ENCODE data around the gene LY6G6C.

Gene LY6G6C

DNA sequence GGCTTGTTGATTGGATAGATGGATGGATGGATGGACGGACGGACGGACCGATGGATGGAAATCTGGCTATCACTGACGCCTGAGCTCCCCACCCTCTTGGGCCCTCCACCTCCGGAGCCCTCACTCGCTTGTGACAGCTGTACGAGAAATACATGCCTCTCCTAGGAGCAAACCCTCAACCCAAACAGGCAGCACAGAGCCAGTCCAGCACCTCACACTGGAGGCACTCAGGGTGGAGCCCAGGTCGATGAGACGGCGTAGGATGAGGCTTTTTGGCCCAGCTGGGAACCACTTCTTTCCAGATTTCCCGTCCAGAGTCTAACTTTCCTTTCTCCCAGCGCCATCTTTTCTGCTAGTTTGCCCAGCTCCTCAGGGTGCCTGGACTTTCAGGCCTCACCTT is 38.0 kb downstream of the LY6G6C start:
- H3K4me1 ChIP-seq (ENCODE audit: control insufficient read depth, low read depth, low read length), result no peaks in the 10 kb centered on the region
- H3K36me3 ChIP-seq (ENCODE audit: control insufficient read depth, insufficient read depth, low read length), result peaks cover 10% of the 10 kb centered on the region
- no peak for DNase-seq
- H3K23ac ChIP-seq (ENCODE audit: low read length), result no peak overlapping the region
- WGBS (ENCODE audit: extremely low coverage, insufficient coverage, low lambda C conversion rate), result no CpG with 5 or more reads among the region's 13 CpGs
- no peak overlapping the region for H4K5ac ChIP-seq (ENCODE audit: low read length)
- no peak overlapping the region for H3K27ac ChIP-seq (ENCODE audit: low read depth, low read length)
- no peak overlapping the region for H3K18ac ChIP-seq (ENCODE audit: low read length)
- H3K56ac ChIP-seq (ENCODE audit: low read length), result peak overlapping the region; percentile 61
- no peak overlapping the region for H3K4me3 ChIP-seq (ENCODE audit: low read length)
- no peaks in the 10 kb centered on the region for H3K79me2 ChIP-seq (ENCODE audit: control insufficient read depth, insufficient read depth, low read length)
- H3K79me1 ChIP-seq (ENCODE audit: low read length), result no peaks in the 10 kb centered on the region
- H3K9ac ChIP-seq (ENCODE audit: low read length), result peak overlapping the region; percentile 47
- no peak overlapping the region for H4K8ac ChIP-seq (ENCODE audit: low read depth, low read length)
- no peak overlapping the region for H3K4me2 ChIP-seq (ENCODE audit: low read length)
- H3K27me3 ChIP-seq (ENCODE audit: insufficient read depth, low read length, poor library complexity), result no peaks in the 10 kb centered on the region
- no peak overlapping the region for H2BK15ac ChIP-seq (replicated peaks; ENCODE audit: low read depth)
- no peak overlapping the region for H2AK5ac ChIP-seq (ENCODE audit: low read length)
- no peak overlapping the region for H3K4ac ChIP-seq (ENCODE audit: low read depth, low read length)
- H2BK120ac ChIP-seq (ENCODE audit: low read depth, low read length), result no peak overlapping the region
- H2BK5ac ChIP-seq (ENCODE audit: low read length), result no peak overlapping the region

DNA sequence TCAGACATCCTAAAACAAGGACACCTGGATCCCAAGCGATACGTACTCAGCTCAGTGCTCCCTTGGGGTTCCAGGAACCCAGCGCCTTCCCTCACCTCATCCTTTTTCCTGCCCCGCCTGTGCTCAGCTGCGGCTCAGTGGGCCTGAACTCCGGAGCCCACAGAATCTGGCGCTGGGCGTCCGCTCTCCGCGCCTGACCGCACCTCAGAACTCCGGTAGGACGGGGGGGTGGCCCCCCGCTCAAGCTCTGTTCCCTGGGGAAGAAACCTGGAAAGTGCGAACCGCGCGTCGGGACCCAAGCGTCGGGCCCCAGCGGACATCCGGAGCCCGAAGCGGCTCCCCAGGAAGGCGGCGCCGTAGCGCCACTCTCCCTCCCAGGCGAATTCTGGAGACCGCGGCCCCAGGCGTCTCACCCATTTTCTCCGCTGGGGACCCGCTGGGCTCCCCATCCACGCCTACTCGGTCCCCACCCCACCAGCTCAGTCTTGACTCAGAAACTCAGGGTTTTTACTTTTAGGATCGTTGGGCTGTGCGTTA is 40.3 kb downstream of the LY6G6C start:
- no CpG with 5 or more reads among the region's 40 CpGs for WGBS (ENCODE audit: extremely low coverage, insufficient coverage, low lambda C conversion rate)
- H3K18ac ChIP-seq (ENCODE audit: low read length), result peak overlapping the region; percentile 78
- peak; percentile 56 for DNase-seq

DNA sequence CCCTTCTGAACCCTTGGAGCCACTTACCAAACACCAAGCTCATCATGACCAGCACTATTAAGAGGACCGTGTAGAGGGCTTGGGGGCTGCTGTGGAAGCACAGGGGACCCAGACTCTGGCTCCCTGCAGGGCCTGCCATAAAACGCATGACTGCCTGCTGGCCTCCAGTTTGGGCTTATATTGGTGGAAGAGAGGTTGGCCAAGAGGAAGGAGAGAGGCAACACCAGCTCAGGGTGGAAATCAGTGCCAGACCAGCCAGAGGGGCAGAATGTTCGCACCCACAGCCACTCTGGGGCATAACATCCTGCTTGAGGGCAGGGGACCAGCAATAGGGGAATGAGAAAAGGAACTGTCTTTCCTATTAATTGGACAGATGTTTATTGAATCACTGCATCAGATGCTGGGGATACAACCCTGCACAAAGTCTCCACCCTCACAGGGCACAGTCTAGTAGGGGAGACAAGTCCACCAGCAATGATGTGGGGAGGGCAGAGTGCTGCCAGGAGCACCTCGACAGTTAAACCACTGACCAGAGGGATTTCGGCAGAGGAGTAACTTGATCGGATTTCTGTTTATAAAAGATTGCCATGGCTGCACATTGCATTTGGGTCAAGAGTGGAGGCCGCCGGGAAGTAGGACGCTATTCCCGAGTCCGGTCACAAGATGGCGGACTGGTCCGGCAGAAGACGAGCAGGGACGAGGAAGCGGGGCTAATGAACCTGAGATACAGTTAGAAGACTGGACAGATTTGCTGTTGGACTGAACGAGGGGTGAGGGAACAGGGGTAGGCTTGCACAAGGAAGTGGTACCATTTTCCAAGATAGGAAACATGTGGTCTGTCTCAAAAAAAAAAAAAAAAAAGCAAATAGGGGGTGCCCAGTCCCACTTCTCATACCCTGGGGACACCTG is 41.1 kb downstream of the LY6G6C start, which contains the start of gene LY6G5C:
TSS of gene LY6G5C (minus strand) at position 842 of the 909 bp plus-strand sequence. CDS start at position 148, 694 bp downstream.
- H3K27me3 ChIP-seq (ENCODE audit: insufficient read depth, low read length, poor library complexity), result no peaks in the 10 kb centered on the region
- peak within 1 kb of the TSS; percentile 68 for H3K9ac ChIP-seq (ENCODE audit: low read length)
- H3K36me3 ChIP-seq (ENCODE audit: control insufficient read depth, insufficient read depth, low read length), result no peaks in the 10 kb centered on the region
- H3K4ac ChIP-seq (ENCODE audit: low read depth, low read length), result peak within 1 kb of the TSS; percentile 46
- no peaks in the 10 kb centered on the region for H3K79me1 ChIP-seq (ENCODE audit: low read length)
- no peak within 1 kb of the TSS for H3K23ac ChIP-seq (ENCODE audit: low read length)
- peak within 1 kb of the TSS; percentile 60 for H4K8ac ChIP-seq (ENCODE audit: low read depth, low read length)
- H3K79me2 ChIP-seq (ENCODE audit: control insufficient read depth, insufficient read depth, low read length), result no peaks in the 10 kb centered on the region
- H3K4me3 ChIP-seq (ENCODE audit: low read length), result no peak within 1 kb of the TSS
- peak within 1 kb of the TSS; percentile 13 for H2BK15ac ChIP-seq (replicated peaks; ENCODE audit: low read depth)
- H2BK5ac ChIP-seq (ENCODE audit: low read length), result no peak within 1 kb of the TSS
- WGBS (ENCODE audit: extremely low coverage, insufficient coverage, low lambda C conversion rate), result no CpG with 5 or more reads among the region's 17 CpGs
- peak within 1 kb of the TSS; percentile 83 for H3K4me2 ChIP-seq (ENCODE audit: low read length)
- peak; percentile 79 for DNase-seq
- no peak within 1 kb of the TSS for H2BK120ac ChIP-seq (ENCODE audit: low read depth, low read length)
- H4K5ac ChIP-seq (ENCODE audit: low read length), result no peak within 1 kb of the TSS
- H3K18ac ChIP-seq (ENCODE audit: low read length), result peak within 1 kb of the TSS; percentile 78
- H3K56ac ChIP-seq (ENCODE audit: low read length), result peak within 1 kb of the TSS; percentile 67
- H2AK5ac ChIP-seq (ENCODE audit: low read length), result no peak within 1 kb of the TSS
- H3K4me1 ChIP-seq (ENCODE audit: control insufficient read depth, low read depth, low read length), result no peaks in the 10 kb centered on the region
- H3K27ac ChIP-seq (ENCODE audit: low read depth, low read length), result peak within 1 kb of the TSS; percentile 9

More for the DNA sequence above, 40.3 kb downstream of the LY6G6C start:
- Histone ChIP-seq H3K27ac (ENCODE audit: low read depth, low read length) (peak overlapping the region; percentile 9), H3K27me3 (ENCODE audit: insufficient read depth, low read length, poor library complexity) (no peaks in the 10 kb centered on the region), H3K23ac (ENCODE audit: low read length) (no peak overlapping the region), H2BK120ac (ENCODE audit: low read depth, low read length) (no peak overlapping the region), H2AK5ac (ENCODE audit: low read length) (no peak overlapping the region), H3K4me2 (ENCODE audit: low read length) (peak overlapping the region; percentile 83), H3K4ac (ENCODE audit: low read depth, low read length) (peak overlapping the region; percentile 46), H3K4me1 (ENCODE audit: control insufficient read depth, low read depth, low read length) (no peaks in the 10 kb centered on the region), H3K4me3 (ENCODE audit: low read length) (no peak overlapping the region), H2BK5ac (ENCODE audit: low read length) (no peak overlapping the region), H3K79me1 (ENCODE audit: low read length) (no peaks in the 10 kb centered on the region), H2BK15ac (replicated peaks; ENCODE audit: low read depth) (peak overlapping the region; percentile 13), H3K36me3 (ENCODE audit: control insufficient read depth, insufficient read depth, low read length) (no peaks in the 10 kb centered on the region), H3K9ac (ENCODE audit: low read length) (peak overlapping the region; percentile 68), H4K5ac (ENCODE audit: low read length) (no peak overlapping the region), H3K79me2 (ENCODE audit: control insufficient read depth, insufficient read depth, low read length) (no peaks in the 10 kb centered on the region), H3K56ac (ENCODE audit: low read length) (peak overlapping the region; percentile 63), H4K8ac (ENCODE audit: low read depth, low read length) (peak overlapping the region; percentile 60)

DNA sequence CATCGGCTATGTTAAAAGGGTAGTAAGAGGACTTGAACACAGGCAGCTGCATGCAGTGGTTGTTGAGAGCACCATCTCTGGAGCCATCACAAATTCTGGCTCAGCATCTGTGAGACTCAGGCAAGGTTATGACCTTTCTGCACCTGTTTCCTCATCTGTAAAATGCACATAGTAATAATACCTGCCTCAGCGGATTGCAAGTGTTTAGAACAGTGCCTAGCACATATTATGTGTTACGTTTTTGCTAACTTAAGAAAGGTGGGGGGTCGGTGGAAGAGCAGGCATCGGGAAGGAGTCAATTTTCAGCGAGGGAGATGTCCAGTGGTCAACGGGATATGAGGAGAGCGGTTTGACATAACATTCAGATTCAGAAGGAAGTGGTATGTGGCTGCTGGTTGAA is 43.6 kb downstream of the LY6G6C start:
- no peak for DNase-seq
- Histone ChIP-seq H3K18ac (ENCODE audit: low read length) (no peak overlapping the region), H4K5ac (ENCODE audit: low read length) (no peak overlapping the region), H3K9ac (ENCODE audit: low read length) (no peak overlapping the region), H2AK5ac (ENCODE audit: low read length) (no peak overlapping the region), H2BK5ac (ENCODE audit: low read length) (no peak overlapping the region), H3K4me2 (ENCODE audit: low read length) (no peak overlapping the region), H3K36me3 (ENCODE audit: control insufficient read depth, insufficient read depth, low read length) (no peaks in the 10 kb centered on the region), H3K4me1 (ENCODE audit: control insufficient read depth, low read depth, low read length) (no peaks in the 10 kb centered on the region), H3K79me1 (ENCODE audit: low read length) (no peaks in the 10 kb centered on the region), H3K27ac (ENCODE audit: low read depth, low read length) (no peak overlapping the region), H4K8ac (ENCODE audit: low read depth, low read length) (no peak overlapping the region), H3K79me2 (ENCODE audit: control insufficient read depth, insufficient read depth, low read length) (no peaks in the 10 kb centered on the region), H3K4me3 (ENCODE audit: low read length) (no peak overlapping the region), H2BK120ac (ENCODE audit: low read depth, low read length) (no peak overlapping the region), H3K23ac (ENCODE audit: low read length) (no peak overlapping the region), H3K56ac (ENCODE audit: low read length) (no peak overlapping the region), H2BK15ac (replicated peaks; ENCODE audit: low read depth) (no peak overlapping the region), H3K27me3 (ENCODE audit: insufficient read depth, low read length, poor library complexity) (no peaks in the 10 kb centered on the region), H3K4ac (ENCODE audit: low read depth, low read length) (no peak overlapping the region)
- no CpG with 5 or more reads among the region's 8 CpGs for WGBS (ENCODE audit: extremely low coverage, insufficient coverage, low lambda C conversion rate)

DNA sequence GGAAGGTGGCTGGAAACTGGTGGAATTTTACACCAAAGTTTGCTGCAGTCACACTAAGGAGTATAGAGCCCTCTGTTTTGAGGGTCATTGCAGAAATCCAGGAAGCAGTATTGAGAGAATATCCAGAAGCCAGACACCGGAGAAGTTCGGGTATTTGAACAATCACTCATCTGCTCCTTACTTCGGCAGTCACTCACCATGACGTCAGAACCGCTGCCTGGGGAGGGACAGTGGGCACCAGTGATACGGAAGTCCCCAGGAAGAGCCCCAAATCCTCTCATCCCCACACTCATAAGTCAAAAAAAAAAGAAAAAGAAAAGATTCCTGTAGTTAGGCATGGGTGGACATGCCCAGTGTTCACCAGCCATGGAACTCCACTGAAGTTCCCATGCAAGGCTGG is 44.6 kb downstream of the LY6G6C start:
- Histone ChIP-seq H2AK5ac (ENCODE audit: low read length) (no peak overlapping the region), H3K27me3 (ENCODE audit: insufficient read depth, low read length, poor library complexity) (no peaks in the 10 kb centered on the region), H2BK15ac (replicated peaks; ENCODE audit: low read depth) (no peak overlapping the region), H2BK5ac (ENCODE audit: low read length) (no peak overlapping the region), H3K18ac (ENCODE audit: low read length) (no peak overlapping the region), H3K56ac (ENCODE audit: low read length) (no peak overlapping the region), H3K4me2 (ENCODE audit: low read length) (no peak overlapping the region), H3K79me1 (ENCODE audit: low read length) (no peaks in the 10 kb centered on the region), H3K4ac (ENCODE audit: low read depth, low read length) (no peak overlapping the region), H3K36me3 (ENCODE audit: control insufficient read depth, insufficient read depth, low read length) (peaks cover 2% of the 10 kb centered on the region), H4K8ac (ENCODE audit: low read depth, low read length) (no peak overlapping the region), H3K27ac (ENCODE audit: low read depth, low read length) (no peak overlapping the region), H3K4me1 (ENCODE audit: control insufficient read depth, low read depth, low read length) (no peaks in the 10 kb centered on the region), H3K23ac (ENCODE audit: low read length) (no peak overlapping the region), H3K4me3 (ENCODE audit: low read length) (no peak overlapping the region), H3K9ac (ENCODE audit: low read length) (no peak overlapping the region), H2BK120ac (ENCODE audit: low read depth, low read length) (no peak overlapping the region), H3K79me2 (ENCODE audit: control insufficient read depth, insufficient read depth, low read length) (no peaks in the 10 kb centered on the region), H4K5ac (ENCODE audit: low read length) (no peak overlapping the region)
- WGBS (ENCODE audit: extremely low coverage, insufficient coverage, low lambda C conversion rate), result no CpG with 5 or more reads among the region's 6 CpGs
- DNase-seq, result no peak

Data from mesendoderm (in vitro differentiated cells).